H1 (cell line): ENCODE measurements around the gene NIN. TPM values are rescaled to one million over a fixed set of nuclear protein-coding genes. Genes with fewer than 3 reads are reported as not detected.

Experiments used
- CHD2 ChIP-seq: IDR thresholded peaks from 2 replicates; pipeline ENCODE4 v1.6.1; 2012; ENCODE audit warnings: low read length, improper control_type of control experiment
- CTCF ChIP-seq, 3 experiments: IDR thresholded peaks; 1 replicate in 2 of 3; 2 replicates in 1 of 3; pipeline versions ENCODE4 v1.5.1 to v1.6.1; 2011; ENCODE audit warnings: low read length in 3 of 3, mild to moderate bottlenecking in 3 of 3, inconsistent platforms in 2 of 3, low read depth in 1 of 3, moderate library complexity in 1 of 3; ENCODE audit not compliant: insufficient read depth in 1 of 3; ENCODE audit errors: control extremely low read depth in 1 of 3
- GABPA ChIP-seq: IDR thresholded peaks from 2 replicates; pipeline ENCODE4 v1.6.1; 2011; ENCODE audit warnings: mild to moderate bottlenecking, low read length, moderate library complexity, borderline replicate concordance; ENCODE audit not compliant: insufficient read depth
- RXRA ChIP-seq: IDR thresholded peaks from 2 replicates; pipeline ENCODE4 v1.6.1; 2011; ENCODE audit warnings: low read depth, mild to moderate bottlenecking, low read length, moderate library complexity; ENCODE audit not compliant: insufficient read depth
- SIRT6 ChIP-seq: IDR thresholded peaks from one replicate; pipeline ENCODE4 v1.7.1; 2012; ENCODE audit warnings: low read length, inconsistent platforms
- SRF ChIP-seq: IDR thresholded peaks from 2 replicates; pipeline ENCODE4 v1.6.1; 2011; ENCODE audit warnings: mild to moderate bottlenecking, low read depth, low read length, moderate library complexity
- polyA plus RNA-seq, 7 experiments: library from polyadenylated mRNA; depleted of rRNA in 3 of 7; stranded (reverse) in 5 of 7; unstranded in 2 of 7; fragments of >200 nt in 5 of 7; fragments of 200-250 nt in 2 of 7; gene quantifications; 1 replicate in 5 of 7; 2 replicates in 1 of 7; 4 replicates in 1 of 7; pipeline versions ENCODE4 v1.2.1 to v1.2.3, GENCODE V29; 2011 to 2013; ENCODE audit warnings: missing spikeins in 2 of 7, mixed read lengths in 2 of 7
- total RNA-seq: library from RNA; stranded (reverse); fragmentation: NEBNext Ultra II Directional; extraction: Animal tissue kit (Norgen Biotek cat#: 25700); gene quantifications from 2 replicates; pipeline ENCODE4 v1.2.1, GENCODE V29; 2021

Gene NIN
- total and polyA plus RNA-seq, 2 of the 8 experiments (the other 6 are each of a cell fraction or from before 2014, with no cell fraction given) = 3.2 to 21.3 TPM

GRCh38 chr14:50679674-50680073, 151.3 kb downstream of the NIN start (continued):
- TF ChIP-seq GABPA (no peak), SIRT6 (no peak), SRF (no peak), CHD2 (no peak), CTCF (IDR thresholded peaks at IDR 0.05; ENCODE audit: control extremely low read depth in 1 of 3, insufficient read depth in 1 of 3, low read depth in 1 of 3, low read length in 3 of 3) (no peak), RXRA (no peak)
